ENCODE measurements around the gene VWA3B.

GRCh38 chr2:98333922-98334321 is 247.0 kb downstream of the VWA3B start:
- no peak; the same call in 1 of the 2 replicates for TF ChIP-seq POLR2A (IDR thresholded peaks at IDR 0.05; ENCODE audit: low read depth, low read length)
- no peak for TF ChIP-seq USF2 (IDR thresholded peaks at IDR 0.05; ENCODE audit: low read depth, low read length)
- TF ChIP-seq RCOR1 (IDR thresholded peaks at IDR 0.05; ENCODE audit: insufficient replicate concordance, low read length), result no peak

Measured in IMR-90 (cell line).